ENCODE measurements around the gene FEZF1.

GRCh38 chr7:122337011-122337410, 32.5 kb upstream of the FEZF1 start:
- no peak for TF ChIP-seq CTCF (IDR thresholded peaks at IDR 0.05; ENCODE audit: insufficient read depth, low read length)
- TF ChIP-seq REST (IDR thresholded peaks at IDR 0.05; ENCODE audit: insufficient replicate concordance, low read depth), result no peak
- TF ChIP-seq POLR2AphosphoS5 (IDR thresholded peaks at IDR 0.05; ENCODE audit: low read depth), result no peak
- no peak for TF ChIP-seq SPI1 (IDR thresholded peaks at IDR 0.05; ENCODE audit: borderline replicate concordance, low read depth)
- TF ChIP-seq GABPA (IDR thresholded peaks at IDR 0.05; ENCODE audit: low read depth), result no peak
